NCI-H1417 (cell line): Measurements from ENCODE around the gene SLAMF9.
"Not testable (repeated sequence)": the region's sequence is repeated elsewhere in the genome, so short reads cannot be mapped to it uniquely, and the experiment has no call there.

ENCODE experiments used
- DNase-seq, 3 experiments: peaks; one replicate each; lab custom pipeline; 2025; lab: John Stamatoyannopoulos, UW

The SLAMF9 gene

GRCh38 chr1:159921251-159921650 lies 32.8 kb downstream of the SLAMF9 start:
- DNase-seq: no peak

DNA sequence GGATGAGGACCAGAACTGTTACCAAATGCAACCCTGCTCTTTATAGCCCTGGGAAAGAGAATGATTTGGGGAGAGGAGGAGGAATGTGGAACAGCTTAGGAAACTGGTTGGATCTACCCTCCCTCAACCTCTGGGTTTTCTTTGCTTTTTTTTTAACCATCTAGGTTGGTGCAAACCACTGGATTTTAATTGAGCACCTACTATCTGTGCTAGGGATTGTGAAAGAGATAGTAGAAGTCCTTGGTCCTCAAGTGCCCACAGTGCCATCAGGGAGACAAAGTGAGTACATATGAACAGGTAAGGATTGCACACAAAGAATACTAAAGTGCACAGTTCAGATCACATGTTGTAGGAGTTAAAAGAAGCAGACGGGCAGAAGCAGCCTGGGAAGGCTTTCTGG lies 33.4 kb downstream of the SLAMF9 start:
- no peak for DNase-seq

GRCh38 chr1:159920202-159920601 lies 33.8 kb downstream of the SLAMF9 start:
- DNase-seq: no peak

DNA sequence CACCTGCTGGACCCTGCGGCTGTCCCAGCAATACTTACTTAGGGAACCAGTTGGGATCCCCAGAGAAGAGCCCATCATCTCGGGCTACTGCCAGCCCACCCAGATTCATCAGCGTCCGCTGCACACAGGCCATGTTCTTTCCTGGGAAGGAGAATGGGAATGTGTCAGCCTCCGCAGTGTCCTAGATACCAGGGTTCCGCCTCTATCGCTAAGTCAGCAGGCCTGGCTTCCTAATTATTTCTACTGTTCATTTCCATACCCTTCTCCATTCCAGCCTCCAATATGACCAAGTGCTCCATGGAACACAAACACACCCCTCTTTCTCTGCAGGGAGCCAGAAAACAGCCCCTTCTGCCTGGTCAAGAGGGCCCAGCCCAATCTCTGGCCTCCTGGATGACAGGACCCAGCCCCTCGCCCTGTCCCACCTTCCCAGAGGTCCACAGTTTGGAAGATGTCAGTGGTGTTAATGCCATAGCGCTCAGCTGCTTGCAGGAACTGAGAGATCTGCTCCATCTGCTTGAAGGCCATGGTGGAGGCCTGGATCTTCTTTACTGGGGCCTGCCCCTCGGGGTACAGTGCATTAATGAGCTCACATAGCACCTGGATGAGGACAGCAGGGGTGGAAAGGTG lies 34.7 kb downstream of the SLAMF9 start:
- no peak for DNase-seq

DNA sequence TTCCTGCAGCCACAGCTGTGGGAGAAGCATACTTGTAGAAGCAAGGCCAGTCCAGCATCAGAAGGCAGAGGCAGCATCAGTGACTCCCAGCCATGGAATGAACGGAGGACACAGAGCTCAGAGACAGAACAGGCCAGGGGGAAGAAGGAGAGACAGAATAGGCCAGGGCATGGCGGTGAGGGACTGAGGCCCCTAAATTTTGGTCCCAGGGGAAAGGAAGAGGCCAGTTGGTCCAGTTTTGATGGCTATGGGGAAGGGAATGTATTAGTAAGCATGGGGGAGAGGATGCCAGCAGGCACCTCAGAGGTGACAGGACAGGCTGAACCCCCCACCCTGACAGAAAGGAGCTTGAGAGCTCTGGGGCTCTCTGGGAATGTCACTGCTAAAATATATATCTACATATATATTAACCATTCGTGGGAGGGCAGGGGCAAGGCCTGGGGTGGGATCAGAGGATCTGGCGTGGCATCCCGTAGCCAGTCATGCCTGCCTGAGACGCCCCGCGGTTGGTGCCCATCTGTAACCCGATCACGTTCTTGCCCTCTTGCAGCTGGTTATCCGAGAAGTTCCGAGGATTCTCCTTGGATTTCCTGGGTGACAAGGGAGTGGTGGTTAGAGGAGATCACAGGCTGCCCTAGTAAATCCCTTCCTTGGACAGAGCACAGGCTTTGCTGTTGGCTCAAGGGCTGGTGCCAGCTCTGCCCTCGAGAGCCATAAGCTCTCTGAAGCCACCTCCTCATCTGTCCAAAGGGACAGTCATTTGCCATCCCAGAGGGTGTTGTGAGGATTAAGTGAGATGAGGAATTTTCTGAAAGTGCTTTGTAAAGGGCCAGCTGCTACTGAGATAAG lies 35.5 kb downstream of the SLAMF9 start:
- peak in 1 of 3 experiments; percentile 17 for DNase-seq

DNA sequence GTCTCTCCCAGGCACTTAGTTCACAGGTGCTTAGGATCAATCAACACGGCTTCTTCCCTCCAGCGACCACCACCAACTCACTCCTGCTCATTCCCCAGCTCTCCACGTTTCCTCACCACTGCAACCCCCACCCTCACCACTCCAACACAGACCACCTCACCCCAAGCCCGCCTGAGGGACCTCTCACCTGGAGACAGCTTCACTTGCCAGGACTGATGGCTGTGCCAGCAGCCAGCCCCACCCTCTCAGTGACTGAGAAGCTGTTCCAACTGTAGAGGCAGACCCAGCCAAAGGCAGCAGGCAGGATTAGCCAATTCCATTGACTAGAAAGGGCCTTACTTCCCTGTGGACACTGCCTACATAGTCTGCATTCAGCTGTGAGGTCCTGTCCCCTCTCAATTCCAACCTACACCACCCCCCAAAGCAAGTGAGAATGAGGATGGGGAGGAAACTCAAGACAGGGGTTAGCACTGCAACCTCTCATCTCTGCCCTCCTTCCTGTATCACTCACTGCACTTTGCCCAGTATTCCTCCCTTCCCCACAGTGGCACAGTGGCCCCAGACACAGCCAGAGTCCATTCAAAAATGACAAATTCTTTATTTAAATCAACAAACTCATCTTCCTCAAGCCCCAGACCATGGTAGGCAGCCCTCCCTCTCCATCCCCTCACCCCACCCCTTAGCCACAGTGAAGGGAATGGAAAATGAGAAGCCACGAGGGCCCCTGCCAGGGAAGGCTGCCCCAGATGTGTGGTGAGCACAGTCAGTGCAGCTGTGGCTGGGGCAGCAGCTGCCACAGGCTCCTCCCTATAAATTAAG lies 36.3 kb downstream of the SLAMF9 start:
- DNase-seq: no peak

GRCh38 chr1:159916242-159917051 lies 37.6 kb downstream of the SLAMF9 start:
- peak in 2 of 3 experiments; percentile 22 to 61 for DNase-seq

- DNase-seq: no peak
These were observed 38.3 kb downstream of the SLAMF9 start for GRCh38 chr1:159915571-159916241.

DNA sequence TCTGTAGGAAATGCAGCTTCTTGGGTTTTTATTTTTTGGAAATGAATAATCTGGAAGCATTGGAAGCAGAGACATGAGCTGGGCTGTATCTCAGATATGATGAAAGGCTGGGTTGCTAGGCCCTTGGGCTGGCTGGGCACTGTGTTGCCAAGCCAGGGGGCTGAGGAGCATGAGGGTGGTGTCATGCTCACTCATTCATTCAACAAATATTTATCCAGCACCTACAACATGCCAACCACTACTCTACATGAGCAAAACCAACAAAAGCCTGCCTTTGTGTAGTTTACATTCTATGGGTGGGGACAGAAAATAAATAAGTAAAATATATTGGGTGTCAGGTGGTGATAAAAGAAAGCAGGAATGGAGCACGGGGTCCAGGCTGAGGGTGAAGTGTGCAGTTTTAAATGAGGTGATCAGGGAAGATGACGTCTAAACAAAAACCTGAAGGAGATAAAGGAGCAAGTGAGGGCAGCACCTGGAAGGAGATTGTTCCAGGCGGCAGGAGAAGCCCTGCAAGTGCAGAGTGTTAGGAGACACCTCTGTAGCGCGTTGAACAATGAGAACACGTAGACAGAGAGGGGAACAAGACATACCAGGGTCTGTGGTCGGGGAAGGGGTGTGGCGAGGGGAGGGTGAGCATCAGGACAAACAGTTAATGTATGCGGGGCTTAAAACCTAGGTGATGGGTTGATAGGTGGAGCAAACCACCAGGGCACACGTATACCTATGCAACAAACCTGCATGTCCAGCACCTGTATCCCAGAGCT lies 39.6 kb downstream of the SLAMF9 start:
- peak in 1 of 3 experiments; percentile 19 for DNase-seq

DNA sequence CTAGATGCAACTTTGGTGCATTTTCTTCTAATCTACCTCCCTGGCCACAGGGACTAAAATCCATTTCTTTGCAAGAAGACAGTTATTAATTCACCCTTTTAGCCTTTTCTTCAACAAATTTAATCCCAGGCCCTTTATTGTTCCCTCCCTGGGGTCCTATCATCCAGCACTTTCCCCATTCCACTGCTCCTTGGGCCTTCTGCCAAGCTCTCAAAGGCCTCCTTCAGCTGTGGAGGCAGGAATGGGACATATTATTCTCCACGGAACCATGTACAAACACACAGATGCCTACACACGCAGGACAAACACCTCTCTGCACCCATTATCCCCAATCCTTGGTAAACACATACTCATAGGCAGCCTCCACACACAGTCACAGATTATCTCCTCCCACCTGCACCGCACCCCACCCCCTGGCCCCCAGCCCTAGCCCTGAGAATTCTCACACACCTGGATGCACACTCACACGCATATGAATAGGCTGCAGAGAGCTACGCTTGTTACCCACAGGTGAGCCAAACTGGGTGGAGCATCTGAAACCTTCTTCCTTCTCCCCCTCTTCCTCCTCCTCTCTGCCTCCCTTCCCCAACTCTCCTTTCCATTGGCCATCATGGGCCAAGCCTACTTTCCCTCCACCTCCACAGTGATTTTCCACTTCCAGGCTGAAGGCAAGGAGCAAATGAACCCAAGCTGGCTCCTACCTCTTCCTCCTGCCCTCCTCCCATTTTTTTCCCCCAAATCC lies 40.4 kb downstream of the SLAMF9 start:
- DNase-seq: peak in 1 of 3 experiments; percentile 19

GRCh38 chr1:159911326-159912070 lies 42.5 kb downstream of the SLAMF9 start:
- no peak for DNase-seq

DNA sequence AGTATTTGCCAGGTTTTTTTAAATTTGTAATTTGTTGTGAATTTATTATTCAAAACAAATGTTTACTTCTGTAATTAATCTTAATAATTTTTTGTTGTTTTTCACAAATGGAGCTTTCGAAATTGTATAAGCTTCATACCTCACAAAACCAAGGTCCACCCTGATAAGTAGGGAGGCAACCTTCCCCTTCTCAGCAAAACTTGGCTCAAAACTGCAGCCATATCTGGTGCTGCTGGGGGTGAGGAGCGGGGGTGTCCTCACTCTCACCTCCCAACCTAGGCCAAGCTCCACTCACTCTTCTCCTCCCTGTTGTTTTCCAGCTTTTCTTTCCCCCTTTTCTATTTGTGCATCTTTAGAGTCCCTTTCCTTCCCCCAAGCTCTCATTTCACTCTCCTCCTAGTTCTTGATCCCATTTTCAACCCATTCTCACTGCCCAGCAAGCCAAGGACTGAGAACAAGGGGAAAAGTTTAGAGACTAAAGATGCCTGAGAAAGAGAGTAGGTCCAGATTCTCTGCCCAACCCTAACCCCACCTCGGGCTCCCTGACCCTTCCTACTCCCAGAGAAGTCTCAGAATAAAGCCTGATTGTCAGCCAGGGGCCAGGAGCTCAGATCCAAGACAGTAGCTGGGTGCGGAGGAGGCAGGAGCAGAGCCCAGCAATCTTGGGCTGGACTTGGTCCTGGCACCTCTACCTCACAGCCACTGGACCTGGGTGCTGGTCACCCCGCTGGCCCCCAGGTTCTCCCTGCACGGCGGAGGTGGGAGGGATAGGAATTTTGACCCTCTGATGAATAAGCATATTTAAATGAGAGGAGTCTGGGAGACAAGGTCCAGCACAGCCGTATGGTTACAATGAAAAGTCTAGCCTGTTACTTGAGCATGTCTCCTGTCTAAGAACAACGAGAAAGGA lies 45.8 kb downstream of the SLAMF9 start:
- no peak for DNase-seq

DNA sequence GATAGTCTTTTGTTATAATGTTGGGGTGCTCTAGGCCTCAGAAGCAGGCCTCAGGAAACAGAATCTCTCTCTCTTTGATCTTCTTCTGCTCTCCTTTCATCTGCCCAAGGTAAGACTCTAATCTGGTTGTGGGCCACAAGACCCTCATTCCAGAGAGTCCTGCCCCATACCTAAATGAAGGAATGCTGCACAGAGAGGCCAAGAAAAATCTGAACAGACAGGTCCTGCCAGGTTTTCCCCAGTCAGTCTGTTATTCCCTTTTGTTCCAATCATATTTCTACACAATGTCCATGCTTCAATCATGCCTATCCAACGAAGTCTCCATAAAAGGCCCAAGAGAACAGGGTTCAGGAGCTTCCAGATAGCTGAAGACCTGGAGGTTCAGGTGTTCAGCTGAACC lies 47.1 kb downstream of the SLAMF9 start:
- no peak for DNase-seq

DNA sequence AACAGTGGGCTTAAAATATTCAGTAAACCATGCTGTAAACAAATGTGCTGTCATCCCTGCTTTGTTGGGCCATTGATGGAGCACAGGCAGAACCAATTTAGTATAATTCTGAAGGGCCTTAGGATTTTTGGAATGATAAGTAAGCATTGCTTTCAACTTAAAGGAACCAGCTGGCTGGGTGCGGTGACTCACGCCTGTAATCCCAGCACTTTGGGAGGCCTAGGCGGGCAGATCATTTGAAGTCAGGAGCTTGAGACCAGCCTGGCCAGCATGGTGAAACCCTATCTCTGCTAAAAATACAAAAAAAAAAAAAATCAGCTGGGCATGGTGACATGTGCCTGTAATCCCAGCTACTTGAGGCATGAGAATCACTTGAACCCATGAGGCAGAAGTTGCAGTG lies 50.0 kb downstream of the SLAMF9 start:
- DNase-seq: not testable (repeated sequence)

DNA sequence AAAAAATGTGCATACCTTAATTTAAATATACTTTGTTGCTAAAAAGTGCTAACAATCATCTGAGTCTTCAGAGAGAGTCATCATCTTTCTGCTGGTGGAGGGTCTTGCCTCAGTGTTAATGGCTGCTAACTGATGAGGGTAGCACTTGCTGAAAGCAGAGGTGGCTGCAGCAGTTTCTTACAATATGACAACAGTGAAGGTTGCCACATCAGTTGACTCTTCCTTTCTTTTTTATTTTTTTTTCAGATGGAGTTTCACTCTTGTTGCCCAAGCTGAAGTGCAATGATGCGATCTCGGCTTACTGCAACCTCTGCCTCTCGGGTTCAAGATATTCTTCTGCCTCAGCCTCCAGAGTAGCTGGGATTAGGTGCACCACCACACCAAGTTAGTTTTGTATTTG lies 51.5 kb downstream of the SLAMF9 start:
- no peak for DNase-seq
